ENCODE data around the gene SUPT3H. TPM values are rescaled to one million over a fixed set of nuclear protein-coding genes. Genes with fewer than 3 reads are reported as not detected.

Gene SUPT3H
- total RNA-seq, 1 donor from 2014 or later: 2.6 TPM

GRCh38 chr6:44811456-44811855 lies 566.3 kb downstream of the SUPT3H start:
- intact Hi-C loops (cut with micrococcal nuclease): no loop called here
- no peaks in the 10 kb centered on the region for H3K4me1 ChIP-seq
- no peak for DNase-seq
- H3K4me3 ChIP-seq: no peak overlapping the region
- TF ChIP-seq, protein P1, sequence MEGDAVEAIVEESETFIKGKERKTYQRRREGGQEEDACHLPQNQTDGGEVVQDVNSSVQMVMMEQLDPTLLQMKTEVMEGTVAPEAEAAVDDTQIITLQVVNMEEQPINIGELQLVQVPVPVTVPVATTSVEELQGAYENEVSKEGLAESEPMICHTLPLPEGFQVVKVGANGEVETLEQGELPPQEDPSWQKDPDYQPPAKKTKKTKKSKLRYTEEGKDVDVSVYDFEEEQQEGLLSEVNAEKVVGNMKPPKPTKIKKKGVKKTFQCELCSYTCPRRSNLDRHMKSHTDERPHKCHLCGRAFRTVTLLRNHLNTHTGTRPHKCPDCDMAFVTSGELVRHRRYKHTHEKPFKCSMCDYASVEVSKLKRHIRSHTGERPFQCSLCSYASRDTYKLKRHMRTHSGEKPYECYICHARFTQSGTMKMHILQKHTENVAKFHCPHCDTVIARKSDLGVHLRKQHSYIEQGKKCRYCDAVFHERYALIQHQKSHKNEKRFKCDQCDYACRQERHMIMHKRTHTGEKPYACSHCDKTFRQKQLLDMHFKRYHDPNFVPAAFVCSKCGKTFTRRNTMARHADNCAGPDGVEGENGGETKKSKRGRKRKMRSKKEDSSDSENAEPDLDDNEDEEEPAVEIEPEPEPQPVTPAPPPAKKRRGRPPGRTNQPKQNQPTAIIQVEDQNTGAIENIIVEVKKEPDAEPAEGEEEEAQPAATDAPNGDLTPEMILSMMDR (IDR thresholded peaks at IDR 0.05; ENCODE audit: borderline replicate concordance): no peak
- H3K27me3 ChIP-seq (ENCODE audit: low read depth): no peaks in the 10 kb centered on the region
- H3K9me3 ChIP-seq (replicated peaks): no peaks in the 10 kb centered on the region
- no peak overlapping the region for H3K27ac ChIP-seq (replicated peaks)
- H3K36me3 ChIP-seq: no peaks in the 10 kb centered on the region

DNA sequence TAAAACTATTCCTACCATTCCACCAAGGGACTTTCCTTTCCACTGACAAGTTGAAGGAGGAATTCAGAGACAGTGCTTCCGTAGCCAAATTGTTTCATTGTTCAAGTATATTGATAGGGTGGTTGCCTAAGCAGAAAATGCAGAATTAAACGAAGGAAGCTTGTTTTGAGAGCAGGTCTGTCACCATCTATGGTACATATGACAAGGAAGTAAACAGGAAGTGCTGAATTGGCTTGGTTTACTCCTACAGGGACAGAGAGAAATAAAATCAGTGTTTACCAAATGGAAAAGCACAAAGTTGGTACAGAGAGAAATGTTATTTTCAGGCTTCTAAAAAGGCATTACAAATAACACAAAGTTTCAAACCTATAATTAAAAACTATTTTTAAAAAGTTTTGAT lies 568.5 kb downstream of the SUPT3H start:
- intact Hi-C loops (cut with micrococcal nuclease): no loop called here
- no peaks in the 10 kb centered on the region for H3K4me1 ChIP-seq
- H3K4me3 ChIP-seq: no peak overlapping the region
- no peaks in the 10 kb centered on the region for H3K9me3 ChIP-seq (replicated peaks)
- TF ChIP-seq, protein P1 (IDR thresholded peaks at IDR 0.05; ENCODE audit: borderline replicate concordance): no peak
- no peaks in the 10 kb centered on the region for H3K36me3 ChIP-seq
- H3K27me3 ChIP-seq (ENCODE audit: low read depth): no peaks in the 10 kb centered on the region
- no peak for DNase-seq
- H3K27ac ChIP-seq (replicated peaks): no peak overlapping the region

DNA sequence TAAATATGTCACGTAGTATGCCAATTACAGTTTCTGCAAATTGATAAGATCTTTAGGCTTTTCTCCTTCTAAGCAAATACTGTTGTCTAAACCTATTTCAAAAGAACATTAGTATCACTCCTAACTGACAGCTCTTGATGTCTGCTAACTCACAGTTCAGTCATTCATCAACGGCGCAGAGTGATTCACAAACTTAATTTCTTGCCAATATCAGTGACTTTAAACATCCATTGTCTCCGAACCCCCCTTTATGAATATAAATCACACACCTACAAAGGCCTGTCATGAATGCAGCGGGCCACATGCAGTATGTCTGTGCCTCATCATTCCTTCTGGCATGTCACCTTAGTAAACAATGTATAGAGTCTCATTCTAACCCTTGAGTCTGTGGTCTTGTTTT lies 569.6 kb downstream of the SUPT3H start:
- intact Hi-C loops (cut with micrococcal nuclease): no loop called here
- no peaks in the 10 kb centered on the region for H3K27me3 ChIP-seq (ENCODE audit: low read depth)
- no peaks in the 10 kb centered on the region for H3K36me3 ChIP-seq
- DNase-seq: no peak
- H3K4me1 ChIP-seq: no peaks in the 10 kb centered on the region
- H3K27ac ChIP-seq (replicated peaks): no peak overlapping the region
- TF ChIP-seq, protein P1 (IDR thresholded peaks at IDR 0.05; ENCODE audit: borderline replicate concordance): no peak
- no peaks in the 10 kb centered on the region for H3K9me3 ChIP-seq (replicated peaks)
- no peak overlapping the region for H3K4me3 ChIP-seq

GRCh38 chr6:44806656-44807055 lies 571.1 kb downstream of the SUPT3H start:
- no peak for DNase-seq
- intact Hi-C loops (cut with micrococcal nuclease): no loop called here

DNA sequence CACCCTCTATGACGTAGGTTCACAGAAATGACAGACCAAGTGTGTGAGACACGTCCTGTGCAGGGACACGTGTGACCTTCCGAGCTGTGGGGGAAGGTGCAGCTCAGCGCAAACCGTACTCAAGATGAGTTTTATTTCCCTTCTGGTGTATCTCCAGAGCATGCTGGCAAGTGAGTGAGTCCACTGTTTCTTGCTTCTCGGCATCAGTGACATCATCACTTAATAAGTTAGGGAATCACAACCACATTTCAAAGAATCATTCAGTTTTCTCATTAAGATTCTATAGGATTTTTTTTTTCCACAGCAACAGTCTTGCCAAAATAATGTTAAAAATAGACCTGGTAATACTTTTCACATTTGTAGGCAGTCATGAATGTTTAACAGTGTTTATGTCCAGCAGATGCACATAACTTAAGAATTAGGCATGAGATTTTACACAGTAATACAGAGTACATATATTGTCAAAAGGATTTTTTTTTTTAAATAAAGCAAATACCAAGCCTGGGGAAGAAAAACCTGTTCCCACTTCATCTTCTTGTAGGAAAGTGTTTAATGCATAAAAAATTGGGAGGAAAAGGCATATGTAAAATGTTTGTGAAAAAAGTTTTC lies 572.4 kb downstream of the SUPT3H start:
- DNase-seq: no peak
- TF ChIP-seq, protein P1 (IDR thresholded peaks at IDR 0.05; ENCODE audit: borderline replicate concordance): no peak
- Histone ChIP-seq H3K36me3 (no peaks in the 10 kb centered on the region), H3K4me3 (no peak overlapping the region), H3K27ac (replicated peaks) (no peak overlapping the region), H3K27me3 (ENCODE audit: low read depth) (no peaks in the 10 kb centered on the region), H3K9me3 (replicated peaks) (no peaks in the 10 kb centered on the region), H3K4me1 (peaks cover 5% of the 10 kb centered on the region)
- intact Hi-C loops (cut with micrococcal nuclease): no loop called here

More at GRCh38 chr6:44806656-44807055, 571.1 kb downstream of the SUPT3H start:
- no peaks in the 10 kb centered on the region for H3K36me3 ChIP-seq
- H3K4me3 ChIP-seq: no peak overlapping the region
- H3K27ac ChIP-seq (replicated peaks): no peak overlapping the region
- H3K4me1 ChIP-seq: no peaks in the 10 kb centered on the region
- TF ChIP-seq, protein P1 (IDR thresholded peaks at IDR 0.05; ENCODE audit: borderline replicate concordance): no peak
- no peaks in the 10 kb centered on the region for H3K9me3 ChIP-seq (replicated peaks)
- H3K27me3 ChIP-seq (ENCODE audit: low read depth): no peaks in the 10 kb centered on the region
